ENCODE measurements around the gene NFATC2.

DNA sequence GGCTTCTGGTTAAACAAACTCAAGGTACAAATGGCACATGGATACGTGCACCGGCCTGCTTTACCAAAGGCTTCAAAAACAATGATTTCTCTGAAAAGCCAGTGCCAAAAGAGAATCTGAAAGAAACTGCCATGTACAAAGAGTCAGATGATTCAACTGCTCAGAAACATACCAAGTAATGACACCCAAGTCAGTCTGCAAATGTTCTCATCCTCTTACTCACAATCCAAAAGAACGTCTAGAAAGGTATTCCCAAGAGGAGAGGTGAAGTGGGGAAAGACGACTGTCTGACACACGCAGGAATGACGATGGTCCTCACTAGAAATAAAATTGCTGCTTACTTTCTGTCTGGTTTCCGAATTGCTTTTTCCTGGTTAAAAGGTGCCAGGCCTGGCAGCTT lies 52.9 kb downstream of the NFATC2 start:
- TF ChIP-seq EGR1 (IDR thresholded peaks at IDR 0.05) (no peak), ZBTB7A (IDR thresholded peaks at IDR 0.05; ENCODE audit: low read depth) (no peak), TAF1 (IDR thresholded peaks at IDR 0.05; ENCODE audit: low read depth) (no peak), CEBPB (IDR thresholded peaks at IDR 0.05) (no peak), RAD21 (IDR thresholded peaks at IDR 0.05; ENCODE audit: low read depth) (no peak)
- TF ChIP-seq, protein P1, sequence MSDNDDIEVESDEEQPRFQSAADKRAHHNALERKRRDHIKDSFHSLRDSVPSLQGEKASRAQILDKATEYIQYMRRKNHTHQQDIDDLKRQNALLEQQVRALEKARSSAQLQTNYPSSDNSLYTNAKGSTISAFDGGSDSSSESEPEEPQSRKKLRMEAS (IDR thresholded peaks at IDR 0.05): no peak
